Esophagus muscularis mucosa (tissue), 4 donors: ENCODE data around the gene TXK. TPM values are rescaled to one million over a fixed set of nuclear protein-coding genes. Genes with fewer than 3 reads are reported as not detected.

ENCODE experiments used
- DNase-seq: peaks from one replicate; pipeline ENCODE4 v3.0.0-alpha.2; 2017; ENCODE audit errors: extremely low spot score
- H3K27ac ChIP-seq, 4 donors: fragments of 200-600 bp; sonication (generic); replicated peaks in 1 of 4; 1 replicate in 3 of 4; 2 replicates in 1 of 4; pipeline ENCODE4 v1.5.1; 2016 to 2019; ENCODE audit warnings: mild to moderate bottlenecking in 1 of 4
- H3K27me3 ChIP-seq, 4 donors: fragments of 200-600 bp; sonication (generic); one replicate each; pipeline versions ENCODE4 v1.5.1 to v1.6.0; 2016 to 2019
- H3K36me3 ChIP-seq, 4 donors: fragments of 200-600 bp; sonication (generic); one replicate each; pipeline ENCODE4 v1.5.1; 2016 to 2019
- H3K4me1 ChIP-seq, 4 donors: fragments of 200-600 bp; sonication (generic); one replicate each; pipeline ENCODE4 v1.5.1; 2016 to 2019
- H3K4me3 ChIP-seq, 4 donors: fragments of 200-600 bp; sonication (generic); 1 replicate in 2 of 4; 2 replicates in 2 of 4; pipeline ENCODE4 v1.5.1; 2016 to 2019; ENCODE audit warnings: mild to moderate bottlenecking in 4 of 4, moderate library complexity in 1 of 4
- H3K9me3 ChIP-seq, 4 donors: fragments of 200-600 bp; sonication (generic); 1 replicate in 3 of 4; 2 replicates in 1 of 4; pipeline ENCODE4 v1.5.1; 2016 to 2019
- CTCF ChIP-seq, 3 experiments: fragments of 200-600 bp in 2 of 3; fragments of 450-650 bp in 1 of 3; sonication (generic) in 2 of 3; IDR thresholded peaks; one replicate each; pipeline ENCODE4 v1.5.1; 2017 to 2019; ENCODE audit warnings: antibody characterized with exemption in 3 of 3, mild to moderate bottlenecking in 2 of 3, moderate library complexity in 1 of 3
- EP300 ChIP-seq: sonication (generic); formaldehyde crosslinking; IDR thresholded peaks from one replicate; pipeline ENCODE4 v1.6.1; 2017; ENCODE audit warnings: antibody characterized with exemption
- POLR2A ChIP-seq: fragments of 450-650 bp; IDR thresholded peaks from one replicate; pipeline ENCODE4 v1.6.1; 2017; ENCODE audit warnings: antibody characterized with exemption, moderate library complexity, mild to moderate bottlenecking, low read depth
- POLR2AphosphoS5 ChIP-seq, 2 donors: sonication (generic); formaldehyde crosslinking; IDR thresholded peaks; one replicate each; pipeline ENCODE4 v1.6.1; 2017; ENCODE audit warnings: antibody characterized with exemption in 2 of 2
- WGBS: methylation state at CpG from one replicate; pipeline ENCODE4 v1.1.5; 2018; 5-methylcytosine and 5-hydroxymethylcytosine counted together
- intact Hi-C: fragments of 100-400 bp; cut with DNase I; formaldehyde crosslinking; loops from one replicate; pipeline ENCODE4 v1.15.1; 2023
- total RNA-seq, 4 donors: library from RNA; depleted of rRNA; stranded (reverse); fragments of >200 nt; gene quantifications; one replicate each; pipeline versions ENCODE4 v1.1.0 to v1.2.1, GENCODE V29; 2016

Gene TXK
- total RNA-seq, 4 donors from 2014 or later, result 0.92 to 2.1 (median 1.1) TPM

- TF ChIP-seq POLR2A (no peak), CTCF (IDR thresholded peaks at IDR 0.05) (no peak), POLR2AphosphoS5 (IDR thresholded peaks at IDR 0.05) (no peak), EP300 (no peak)
- Histone ChIP-seq H3K9me3 (no peaks in the 10 kb centered on the region), H3K27ac (no peak overlapping the region), H3K4me1 (peaks cover 0 to 10% (median 0%) of the 10 kb centered on the region in 4 donors), H3K4me3 (no peak overlapping the region), H3K27me3 (peaks cover 0 to 9% (median 0%) of the 10 kb centered on the region in 4 donors), H3K36me3 (no peaks in the 10 kb centered on the region)
- 71% methylated on average over 2 of the region's 2 CpGs for WGBS
- intact Hi-C loops, result no loop called here
- DNase-seq, result no peak
These were observed 90.5 kb downstream of the TXK start for GRCh38 chr4:48043504-48043903.

- intact Hi-C loops, result no loop called here
- Histone ChIP-seq H3K4me3 (no peak overlapping the region), H3K27me3 (peaks cover 0 to 9% (median 0%) of the 10 kb centered on the region in 4 donors), H3K36me3 (no peaks in the 10 kb centered on the region), H3K9me3 (no peaks in the 10 kb centered on the region), H3K4me1 (peaks cover 0 to 10% (median 0%) of the 10 kb centered on the region in 4 donors), H3K27ac (no peak overlapping the region)
- TF ChIP-seq POLR2A, result no peak
- no peak for TF ChIP-seq EP300
- TF ChIP-seq CTCF (IDR thresholded peaks at IDR 0.05), result no peak
- TF ChIP-seq POLR2AphosphoS5 (IDR thresholded peaks at IDR 0.05), result no peak
- no peak for DNase-seq
- 42% methylated on average over 3 of the region's 3 CpGs for WGBS
These were observed 91.0 kb downstream of the TXK start for GRCh38 chr4:48042979-48043461.

DNA sequence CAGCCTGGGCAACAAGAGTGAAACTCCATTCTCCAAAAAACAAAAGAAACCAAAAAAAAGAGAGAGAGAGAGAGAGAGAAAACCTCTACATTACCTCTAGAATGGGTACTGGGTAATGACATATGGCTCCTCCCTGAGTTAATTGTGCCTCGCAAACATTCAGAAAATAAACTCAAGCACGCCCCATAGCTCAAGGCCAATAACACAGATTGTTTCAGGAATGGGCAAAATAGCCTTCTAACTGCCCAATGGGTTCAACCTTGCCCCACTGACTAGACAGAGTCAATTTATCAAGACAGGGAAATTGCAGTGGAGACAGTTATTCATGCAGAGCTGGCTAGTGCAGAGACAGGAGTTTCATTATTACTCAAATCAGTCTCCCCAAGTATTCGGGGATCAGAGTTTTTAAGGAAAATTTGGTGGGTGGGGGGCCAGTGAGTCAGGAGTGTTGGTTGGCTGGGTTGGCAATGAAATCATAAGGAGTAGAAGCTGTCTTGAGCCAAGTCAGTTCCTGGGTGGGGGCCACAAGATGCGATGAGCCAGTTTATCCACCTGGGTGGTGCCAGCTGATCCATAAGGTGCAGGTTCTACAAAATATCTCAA is 92.4 kb downstream of the TXK start:
- Histone ChIP-seq H3K27me3 (peaks cover 0 to 3% (median 0%) of the 10 kb centered on the region in 4 donors), H3K4me3 (no peak overlapping the region), H3K4me1 (peaks cover 0 to 2% (median 0%) of the 10 kb centered on the region in 4 donors), H3K27ac (no peak overlapping the region), H3K9me3 (no peaks in the 10 kb centered on the region), H3K36me3 (no peaks in the 10 kb centered on the region)
- TF ChIP-seq CTCF (IDR thresholded peaks at IDR 0.05) (no peak), POLR2AphosphoS5 (IDR thresholded peaks at IDR 0.05) (no peak), EP300 (no peak), POLR2A (no peak)
- no peak for DNase-seq
- intact Hi-C loops, result no loop called here
- WGBS, result 91% methylated on average over 4 of the region's 4 CpGs

DNA sequence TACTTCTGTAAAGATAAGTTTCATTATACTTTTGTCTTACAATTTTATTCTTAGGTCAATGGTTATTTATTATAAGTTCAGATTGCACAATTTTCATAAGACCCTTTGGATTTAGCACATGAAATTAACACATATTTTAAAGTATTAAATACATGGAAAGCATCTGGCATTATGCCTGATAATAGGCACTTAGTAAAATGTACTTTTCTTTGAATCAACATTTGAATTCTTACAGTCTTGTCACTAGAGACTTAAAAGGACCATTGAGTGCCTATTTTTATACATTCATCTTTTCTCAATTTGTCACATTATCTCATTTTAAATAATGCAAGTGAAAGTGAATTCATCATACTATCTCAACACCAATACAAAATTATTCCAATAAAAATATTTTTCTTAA is 94.5 kb downstream of the TXK start:
- no peak for TF ChIP-seq POLR2A
- TF ChIP-seq EP300, result no peak
- no peak for TF ChIP-seq CTCF (IDR thresholded peaks at IDR 0.05)
- no peak for TF ChIP-seq POLR2AphosphoS5 (IDR thresholded peaks at IDR 0.05)

GRCh38 chr4:48038666-48039065 is 95.4 kb downstream of the TXK start:
- no peak overlapping the region for H3K4me3 ChIP-seq
- no peaks in the 10 kb centered on the region for H3K4me1 ChIP-seq
- intact Hi-C loops, result no loop called here
- H3K27ac ChIP-seq, result no peak overlapping the region
- no peak for DNase-seq
- TF ChIP-seq POLR2A (no peak), POLR2AphosphoS5 (IDR thresholded peaks at IDR 0.05) (no peak), CTCF (IDR thresholded peaks at IDR 0.05) (no peak), EP300 (no peak)
- 19% methylated on average over 2 of the region's 2 CpGs for WGBS
- H3K9me3 ChIP-seq, result no peaks in the 10 kb centered on the region
- H3K36me3 ChIP-seq, result no peaks in the 10 kb centered on the region
- no peaks in the 10 kb centered on the region for H3K27me3 ChIP-seq

More for the DNA sequence above, 94.5 kb downstream of the TXK start:
- Histone ChIP-seq H3K27ac (no peak overlapping the region), H3K4me1 (no peaks in the 10 kb centered on the region), H3K27me3 (no peaks in the 10 kb centered on the region), H3K9me3 (no peaks in the 10 kb centered on the region), H3K36me3 (no peaks in the 10 kb centered on the region), H3K4me3 (no peak overlapping the region)
- intact Hi-C loops, result no loop called here
- no peak for DNase-seq
